ENCODE measurements around the gene SBF2. TPM values are rescaled to one million over a fixed set of nuclear protein-coding genes. Genes with fewer than 3 reads are reported as not detected.

SBF2 gene
- total RNA-seq, 1 donor from 2014 or later = 38.5 TPM

GRCh38 chr11:10051868-10052586 lies 242.0 kb downstream of the SBF2 start:
- DNase-seq (no peak), ATAC-seq (no peak)
- no peaks in the 10 kb centered on the region for H3K36me3 ChIP-seq
- TF ChIP-seq CTCF (IDR thresholded peaks at IDR 0.05) = no peak
- no peaks in the 10 kb centered on the region for H3K27me3 ChIP-seq
- H3K27ac ChIP-seq = no peak overlapping the region
- H3K4me3 ChIP-seq = no peak overlapping the region
- no peaks in the 10 kb centered on the region for H3K4me1 ChIP-seq
- intact Hi-C loops (cut with DNase I) = no loop called here
- no peaks in the 10 kb centered on the region for H3K9me3 ChIP-seq

DNA sequence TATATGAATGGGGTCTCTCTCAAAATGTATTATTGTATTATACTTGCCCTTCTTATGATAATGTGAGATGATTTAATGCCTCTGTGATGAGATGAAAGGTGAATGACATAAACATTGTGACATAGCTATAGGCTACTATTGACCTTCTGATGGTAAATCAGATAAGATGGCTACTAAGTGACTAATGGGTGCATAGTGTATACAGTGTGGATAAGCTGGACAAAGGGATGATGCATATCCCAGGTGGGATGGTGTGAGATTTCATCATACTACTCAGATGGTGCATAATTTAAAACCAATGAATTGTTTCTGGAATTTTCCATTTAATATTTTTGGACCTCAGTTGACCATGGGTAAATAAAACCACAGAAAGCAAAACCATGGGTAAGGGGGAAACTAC lies 243.5 kb downstream of the SBF2 start:
- intact Hi-C loops (cut with DNase I) = no loop called here
- no peak for TF ChIP-seq CTCF (IDR thresholded peaks at IDR 0.05)
- ATAC-seq (no peak), DNase-seq (no peak)
- Histone ChIP-seq H3K4me3 (no peak overlapping the region), H3K36me3 (no peaks in the 10 kb centered on the region), H3K4me1 (no peaks in the 10 kb centered on the region), H3K9me3 (no peaks in the 10 kb centered on the region), H3K27ac (no peak overlapping the region), H3K27me3 (no peaks in the 10 kb centered on the region)

DNA sequence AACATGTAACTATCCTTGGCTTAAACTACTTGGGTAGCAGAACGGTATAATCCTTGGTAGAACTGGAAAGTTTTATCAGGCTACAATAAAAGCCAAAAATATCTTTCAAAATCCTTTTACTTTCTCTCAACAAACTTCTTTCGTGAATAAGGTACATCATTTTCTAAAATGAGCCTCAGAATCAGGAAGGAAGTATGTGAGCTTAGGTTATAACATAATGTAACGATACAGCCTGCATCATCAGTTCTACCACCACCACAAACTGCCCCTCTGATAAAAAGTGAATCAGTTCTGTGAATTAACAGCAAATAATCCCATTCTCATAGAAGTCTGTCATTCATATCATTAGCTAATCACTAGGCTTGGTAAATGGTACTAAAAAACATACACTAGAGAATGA lies 244.3 kb downstream of the SBF2 start:
- ATAC-seq = no peak
- no peak for DNase-seq
- no peak overlapping the region for H3K4me3 ChIP-seq
- H3K4me1 ChIP-seq = no peaks in the 10 kb centered on the region
- no peak for TF ChIP-seq CTCF (IDR thresholded peaks at IDR 0.05)
- no peaks in the 10 kb centered on the region for H3K36me3 ChIP-seq
- H3K27me3 ChIP-seq = no peaks in the 10 kb centered on the region
- no peak overlapping the region for H3K27ac ChIP-seq
- H3K9me3 ChIP-seq = peaks cover 7% of the 10 kb centered on the region
- intact Hi-C loops (cut with DNase I) = no loop called here

DNA sequence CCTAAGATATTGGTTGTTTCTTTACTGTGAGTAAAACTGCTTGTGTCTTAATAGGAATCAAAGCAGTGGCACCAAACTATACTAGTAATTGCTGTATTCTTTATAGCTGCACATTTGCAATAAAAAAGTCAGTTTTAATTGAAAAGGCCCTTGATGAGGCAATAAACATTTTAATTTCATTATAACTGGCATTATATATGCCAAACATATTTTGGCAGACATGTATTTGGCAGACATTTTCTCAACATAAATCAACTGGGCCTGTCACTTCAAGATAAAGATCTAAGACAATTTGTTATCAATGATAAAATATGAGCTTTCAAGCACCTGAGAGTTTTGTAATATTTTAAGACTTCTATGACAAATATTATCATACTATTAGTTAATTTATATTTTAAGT lies 245.7 kb downstream of the SBF2 start:
- Histone ChIP-seq H3K4me3 (no peak overlapping the region), H3K9me3 (peaks cover 15% of the 10 kb centered on the region), H3K4me1 (no peaks in the 10 kb centered on the region), H3K27me3 (no peaks in the 10 kb centered on the region), H3K27ac (no peak overlapping the region), H3K36me3 (no peaks in the 10 kb centered on the region)
- no peak for TF ChIP-seq CTCF (IDR thresholded peaks at IDR 0.05)
- ATAC-seq = no peak
- intact Hi-C loops (cut with DNase I) = no loop called here
- DNase-seq = no peak

GRCh38 chr11:10044618-10045017 lies 249.4 kb downstream of the SBF2 start:
- Histone ChIP-seq H3K4me1 (no peaks in the 10 kb centered on the region), H3K27me3 (no peaks in the 10 kb centered on the region), H3K9me3 (peaks cover 15% of the 10 kb centered on the region), H3K36me3 (no peaks in the 10 kb centered on the region), H3K27ac (no peak overlapping the region), H3K4me3 (no peak overlapping the region)
- DNase-seq = no peak
- no peak for ATAC-seq
- intact Hi-C loops (cut with DNase I) = no loop called here
- no peak for TF ChIP-seq CTCF (IDR thresholded peaks at IDR 0.05)

- no peak for TF ChIP-seq CTCF (IDR thresholded peaks at IDR 0.05)
- no peak overlapping the region for H3K27ac ChIP-seq
- no peaks in the 10 kb centered on the region for H3K4me1 ChIP-seq
- H3K9me3 ChIP-seq = peaks cover 15% of the 10 kb centered on the region
- no peak overlapping the region for H3K4me3 ChIP-seq
- no peaks in the 10 kb centered on the region for H3K36me3 ChIP-seq
- no peak for DNase-seq
- intact Hi-C loops (cut with DNase I) = no loop called here
- no peak for ATAC-seq
- no peaks in the 10 kb centered on the region for H3K27me3 ChIP-seq
Measured at GRCh38 chr11:10042699-10043098, 251.3 kb downstream of the SBF2 start.

Data from upper lobe of right lung (tissue), 1 donor.